GM19099 (cell line): ENCODE results near the gene ROBO2.

Experiments used
- POLR2A ChIP-seq: IDR thresholded peaks from 3 replicates; pipeline ENCODE4 v1.6.1; 2011; ENCODE audit warnings: low read depth; ENCODE audit not compliant: insufficient read length; ENCODE audit errors: extremely low read depth

ROBO2 gene

GRCh38 chr3:77626157-77626556 is 586.3 kb downstream of the ROBO2 start:
- TF ChIP-seq POLR2A, result no peak

DNA sequence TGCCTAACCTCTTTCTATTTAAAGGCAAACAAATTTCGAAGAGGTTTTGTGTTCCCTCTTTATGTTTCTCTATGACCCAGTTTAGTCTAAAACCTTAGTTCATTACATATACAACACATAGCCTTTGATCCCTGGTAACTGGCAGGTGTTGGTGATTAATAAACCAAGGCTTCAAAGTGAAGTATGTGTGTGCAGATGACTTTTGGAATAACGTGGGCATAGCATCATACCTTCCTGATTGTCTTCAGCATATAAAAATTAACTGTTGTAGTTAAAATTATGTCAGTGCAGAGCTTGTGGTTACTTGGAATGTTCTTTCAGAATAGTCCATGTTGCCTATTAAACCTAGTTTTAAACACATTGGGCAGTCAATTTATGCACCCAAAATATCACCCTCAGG is 608.3 kb downstream of the ROBO2 start:
- no peak for TF ChIP-seq POLR2A

- TF ChIP-seq POLR2A, result no peak
Observed at GRCh38 chr3:77648664-77649063, 608.8 kb downstream of the ROBO2 start.

GRCh38 chr3:77652624-77653023 is 612.7 kb downstream of the ROBO2 start:
- no peak for TF ChIP-seq POLR2A

DNA sequence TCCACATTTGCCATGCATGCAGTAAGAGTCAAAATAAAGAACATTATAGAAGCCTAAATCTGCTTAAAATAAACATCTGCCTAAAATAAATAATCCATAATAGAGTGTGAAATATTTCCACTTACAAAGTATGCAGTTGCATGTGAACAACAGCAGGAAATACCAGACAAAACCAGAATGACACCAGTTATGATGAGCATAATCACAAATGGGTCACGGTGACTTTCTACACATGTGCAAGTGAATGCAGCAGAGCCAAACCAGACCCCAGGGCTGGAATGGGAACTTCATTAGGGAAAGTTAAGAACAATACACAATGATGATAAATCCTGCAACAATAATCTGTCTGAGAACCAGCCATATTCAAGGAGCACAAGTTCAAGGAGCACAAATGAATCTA is 615.5 kb downstream of the ROBO2 start:
- no peak for TF ChIP-seq POLR2A

DNA sequence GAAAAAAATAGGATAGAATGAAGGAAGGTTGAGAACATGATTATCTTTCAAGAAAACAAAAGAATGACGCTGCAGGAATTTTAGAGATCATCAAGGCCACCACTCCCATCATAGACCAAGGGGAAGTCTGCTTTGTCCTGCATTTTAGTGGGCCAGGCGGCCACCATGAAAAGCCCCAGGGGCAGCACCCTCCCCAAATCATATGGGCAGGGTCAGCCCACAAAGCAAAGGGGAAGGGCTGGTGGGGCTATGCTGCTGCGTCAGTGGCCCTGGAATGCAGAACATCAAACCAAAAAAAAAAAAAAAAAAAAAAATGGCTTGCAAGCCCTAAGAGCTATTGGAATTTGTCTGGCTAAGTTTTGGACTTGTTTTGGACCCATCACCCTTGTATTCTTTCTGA is 620.8 kb downstream of the ROBO2 start:
- TF ChIP-seq POLR2A, result no peak

DNA sequence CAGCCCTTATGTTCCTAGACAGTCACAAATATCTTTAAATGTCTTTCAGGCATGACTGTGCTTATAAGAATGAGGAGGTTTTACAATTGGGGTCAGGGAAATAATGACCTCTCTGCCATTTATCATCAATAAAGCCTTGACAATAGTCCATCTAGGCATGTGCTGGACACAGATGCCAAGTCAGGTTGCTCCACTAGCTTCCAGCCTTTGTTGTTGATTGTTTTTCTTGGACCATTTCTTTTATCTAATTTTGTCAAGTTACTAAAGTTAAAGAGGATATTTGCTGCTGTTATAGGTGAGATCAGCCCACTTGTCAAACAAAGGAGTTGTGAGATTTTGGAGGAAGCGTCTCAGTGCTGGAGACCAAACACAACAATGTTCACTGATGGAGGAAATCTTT is 628.0 kb downstream of the ROBO2 start:
- no peak for TF ChIP-seq POLR2A

DNA sequence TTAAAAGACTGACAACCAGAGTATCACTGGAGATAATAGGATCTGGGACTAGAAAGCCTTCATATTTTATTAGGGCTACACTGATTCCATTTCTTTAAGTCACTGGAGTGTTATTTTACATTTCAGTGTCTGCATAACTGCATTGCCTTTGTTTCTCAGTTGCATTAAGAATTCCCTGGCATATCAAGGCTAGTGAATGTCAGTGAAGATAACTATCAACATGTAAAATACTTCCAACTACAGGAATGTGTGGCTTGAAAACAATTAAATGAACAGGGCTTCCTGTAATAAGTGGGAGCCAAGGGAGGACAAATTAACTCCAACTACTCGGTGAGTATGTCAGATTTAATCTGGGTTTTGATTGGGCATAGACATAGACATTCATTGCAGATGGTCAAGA is 628.5 kb downstream of the ROBO2 start:
- TF ChIP-seq POLR2A, result no peak

- TF ChIP-seq POLR2A, result no peak
Observed at GRCh38 chr3:77672016-77672415, 632.1 kb downstream of the ROBO2 start.

GRCh38 chr3:77682162-77682561 is 642.3 kb downstream of the ROBO2 start:
- no peak for TF ChIP-seq POLR2A

DNA sequence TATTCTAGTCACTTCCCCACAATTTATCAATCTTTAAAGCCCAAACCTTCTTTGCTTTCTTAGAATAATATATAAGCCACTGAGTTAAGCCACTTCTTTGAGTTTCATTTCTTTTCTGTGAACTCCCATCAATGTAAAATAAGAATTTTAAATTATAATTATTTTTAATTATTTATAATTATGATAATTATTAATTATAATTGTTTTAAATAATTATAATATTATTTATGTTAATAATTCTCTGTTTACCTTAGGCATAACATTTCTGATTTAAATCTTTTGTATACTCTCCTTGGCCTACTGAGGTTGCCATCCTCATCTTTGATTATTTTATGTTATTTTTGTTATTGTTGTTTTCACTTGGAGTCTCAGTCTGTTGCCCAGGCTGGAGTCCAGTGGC is 644.2 kb downstream of the ROBO2 start:
- TF ChIP-seq POLR2A, result no peak

GRCh38 chr3:77685713-77686112 is 645.8 kb downstream of the ROBO2 start:
- no peak for TF ChIP-seq POLR2A

DNA sequence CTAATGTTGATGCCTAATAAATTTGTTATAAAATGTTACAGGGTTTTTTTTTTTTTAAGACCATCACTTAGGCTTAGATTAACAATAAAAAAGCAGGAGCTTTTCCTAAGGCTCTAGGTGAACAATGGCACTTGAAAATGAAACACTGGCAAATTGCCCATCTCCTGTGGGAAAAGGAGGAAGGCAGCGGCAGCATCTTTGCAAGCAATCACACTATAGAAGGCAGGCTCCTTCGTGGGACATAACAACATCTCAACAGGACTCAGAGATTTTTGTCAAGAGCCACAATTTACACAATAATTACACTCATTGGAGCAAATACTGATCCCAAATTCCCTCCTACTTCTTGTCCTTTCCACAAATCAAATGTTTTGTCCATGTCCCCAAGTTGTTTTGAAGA is 646.7 kb downstream of the ROBO2 start:
- no peak for TF ChIP-seq POLR2A

DNA sequence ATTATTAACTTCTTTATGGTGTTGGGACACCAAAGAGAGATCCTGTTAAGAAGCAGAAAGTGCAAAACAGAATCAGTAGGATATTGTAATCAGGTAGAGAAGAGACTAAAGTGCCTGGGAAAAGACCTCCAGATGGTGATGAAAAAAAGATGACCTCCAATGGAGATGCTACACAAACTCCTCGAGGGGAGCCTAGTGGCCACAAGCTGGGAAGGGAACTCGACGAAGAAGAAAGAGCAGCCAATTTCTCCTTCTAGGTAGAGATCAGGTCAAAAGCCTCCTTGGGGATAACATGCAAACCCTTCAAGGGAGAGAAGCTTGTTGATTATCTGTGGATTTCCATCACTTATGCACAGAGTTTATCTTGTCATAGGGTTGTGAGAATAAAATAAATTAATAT is 647.6 kb downstream of the ROBO2 start:
- TF ChIP-seq POLR2A, result no peak

- no peak for TF ChIP-seq POLR2A
Observed at GRCh38 chr3:77690284-77690845, 650.5 kb downstream of the ROBO2 start.

GRCh38 chr3:77693147-77693546 is 653.2 kb downstream of the ROBO2 start:
- TF ChIP-seq POLR2A, result no peak

- no peak for TF ChIP-seq POLR2A
Observed at GRCh38 chr3:77699125-77699691, 659.3 kb downstream of the ROBO2 start.
